VCaP (cell line): ENCODE measurements around the gene SPDYE4.

Source experiments
- H3K27ac ChIP-seq: fragments of 450-650 bp; 2 replicates; pipeline ENCODE4 v1.5.1; 2017
- CTCF ChIP-seq: fragments of 450-650 bp; conservative IDR thresholded peaks from 2 replicates; pipeline ENCODE4 v1.5.1; 2017; ENCODE audit warnings: mild to moderate bottlenecking, moderate library complexity

SPDYE4 gene

DNA sequence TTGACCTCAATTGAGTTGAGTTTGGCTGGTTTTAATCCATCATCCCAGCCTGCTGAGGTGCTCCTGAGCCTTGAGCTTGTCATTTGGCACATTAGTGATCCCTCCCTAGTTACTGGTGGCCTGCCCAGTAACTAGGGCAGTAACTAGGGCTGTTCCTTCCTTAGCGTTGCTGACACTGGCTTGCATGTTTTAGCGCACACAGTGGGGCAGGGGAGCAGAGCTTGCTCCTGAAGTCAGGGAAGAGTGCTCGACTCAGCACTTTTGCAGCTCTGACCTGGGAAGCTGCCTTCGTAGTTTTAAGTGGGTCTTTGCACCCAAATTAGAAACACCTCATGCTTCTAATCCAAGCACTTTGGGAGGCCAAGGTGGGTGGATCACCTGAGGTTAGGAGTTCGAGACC, 29.4 kb downstream of the SPDYE4 start:
- no peak overlapping the region for H3K27ac ChIP-seq
- no peak for TF ChIP-seq CTCF

DNA sequence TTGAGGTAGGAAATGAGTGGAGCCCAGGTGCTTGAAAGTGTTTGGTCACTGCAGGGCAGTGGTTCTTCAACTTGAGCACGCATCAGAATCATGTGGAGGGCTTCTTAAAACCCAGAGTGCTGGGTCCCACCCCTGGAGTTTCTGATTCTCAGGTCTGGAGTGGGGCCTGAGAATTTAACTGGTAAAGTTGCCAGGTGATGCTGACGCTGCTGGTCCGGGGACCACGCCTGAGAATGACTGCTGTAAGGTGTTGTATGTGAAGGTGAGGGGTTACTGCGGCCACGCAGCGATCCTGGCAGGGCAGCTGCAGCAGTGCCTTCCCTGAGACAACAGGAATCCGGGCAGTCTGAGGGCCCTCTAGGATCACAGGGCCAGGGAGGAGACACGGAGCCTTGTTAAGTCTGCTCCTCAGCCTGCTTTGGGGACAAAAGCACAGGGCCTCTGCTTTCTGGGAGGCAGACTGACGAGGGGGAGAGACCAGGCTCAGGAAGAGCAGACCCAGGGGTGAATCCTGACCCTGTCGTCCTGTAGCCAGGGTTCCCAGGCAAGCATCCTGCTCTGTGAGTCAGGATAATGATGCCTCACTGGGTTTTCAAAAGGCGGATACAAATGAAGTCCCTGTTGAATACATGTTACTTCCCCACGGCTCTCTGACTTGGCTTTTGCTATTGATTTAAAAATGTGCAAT, 30.0 kb downstream of the SPDYE4 start:
- TF ChIP-seq CTCF = no peak
- no peak overlapping the region for H3K27ac ChIP-seq

DNA sequence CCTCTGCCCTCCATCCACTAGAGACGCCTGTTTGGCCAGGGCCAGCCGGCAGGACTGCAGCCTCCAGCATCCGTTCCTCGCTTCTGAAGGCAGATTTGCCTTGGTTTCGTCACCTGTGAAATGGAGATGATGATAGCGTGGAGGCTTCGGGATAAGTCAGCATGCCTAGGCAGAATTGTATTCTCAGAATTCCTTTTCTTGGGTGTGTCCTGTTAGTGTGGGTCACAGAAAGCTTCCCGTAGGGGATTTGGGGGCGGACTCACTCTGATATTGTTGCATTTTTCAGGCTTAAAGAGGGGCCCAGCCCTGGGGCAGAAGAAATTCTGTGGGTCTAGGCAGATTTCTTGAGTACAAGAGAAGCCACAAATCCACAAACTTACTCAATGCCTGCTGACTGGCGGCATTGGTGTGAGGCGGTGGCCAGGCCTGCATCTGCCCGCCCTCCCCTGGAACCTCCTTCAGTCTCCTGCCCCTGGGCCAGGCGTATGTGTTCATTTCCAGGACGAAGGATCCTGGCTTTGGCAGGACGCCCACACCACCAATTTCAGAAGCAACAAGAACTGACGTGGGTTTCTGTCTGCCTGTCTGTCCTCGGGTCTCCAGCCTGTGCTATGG, 31.3 kb downstream of the SPDYE4 start:
- no peak overlapping the region for H3K27ac ChIP-seq
- no peak for TF ChIP-seq CTCF

- no peak overlapping the region for H3K27ac ChIP-seq
- no peak for TF ChIP-seq CTCF
Measured at GRCh38 chr17:8725881-8726876, 32.2 kb downstream of the SPDYE4 start.

- no peak overlapping the region for H3K27ac ChIP-seq
- no peak for TF ChIP-seq CTCF
Measured at GRCh38 chr17:8724451-8724850, 33.9 kb downstream of the SPDYE4 start.

DNA sequence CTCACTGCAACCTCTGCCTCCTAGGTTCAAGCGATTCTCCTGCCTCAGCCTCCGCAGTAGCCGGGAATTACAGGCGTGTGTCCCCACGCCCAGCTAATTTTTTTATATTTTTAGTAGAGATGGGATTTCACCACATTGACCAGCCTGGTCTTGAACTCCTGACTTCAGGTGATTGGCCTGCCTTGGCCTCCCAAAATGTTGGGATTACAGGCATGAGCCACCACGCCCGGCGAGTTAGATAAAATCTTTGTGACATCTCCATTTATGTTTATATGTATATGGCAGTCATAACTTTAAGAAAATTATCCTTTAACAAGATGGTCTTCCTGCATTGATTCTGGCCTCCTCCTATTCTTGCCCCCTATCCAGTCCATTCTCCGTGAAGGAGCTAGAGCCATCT, 37.8 kb downstream of the SPDYE4 start:
- no peak for TF ChIP-seq CTCF
- H3K27ac ChIP-seq = no peak overlapping the region
